Inflammatory macrophage treated with lipopolysaccharide for 1 hour (primary cell): Measurements from ENCODE around the gene C2.
"Not testable (repeated sequence)": the region's sequence is repeated elsewhere in the genome, so short reads cannot be mapped to it uniquely, and the experiment has no call there.

ENCODE experiments used
- DNase-seq, 2 donors: peaks; one replicate each; pipeline ENCODE4 v3.0.0-alpha.2; 2020 to 2022

The C2 gene

GRCh38 chr6:31980998-31981397 lies 53.5 kb downstream of the C2 start:
- DNase-seq, result not testable (repeated sequence)

- DNase-seq, result not testable (repeated sequence)
Observed at GRCh38 chr6:31981744-31982143, 54.2 kb downstream of the C2 start, which contains the start of gene C4A. Gene C4A, plus strand, starts transcription at chr6:31982057. Its CDS starts 51 bp downstream, at chr6:31982108.

GRCh38 chr6:31989363-31989762 lies 61.8 kb downstream of the C2 start:
- not testable (repeated sequence) for DNase-seq

- not testable (repeated sequence) for DNase-seq
Observed at GRCh38 chr6:31994421-31994820, 66.9 kb downstream of the C2 start.
